ENCODE results near the gene TYROBP. TPM values are rescaled to one million over a fixed set of nuclear protein-coding genes. Genes with fewer than 3 reads are reported as not detected.

Gene TYROBP
- total and polyA plus RNA-seq, 3 experiments from 2014 or later = 6.4 to 96.2 (median 6.8) TPM

DNA sequence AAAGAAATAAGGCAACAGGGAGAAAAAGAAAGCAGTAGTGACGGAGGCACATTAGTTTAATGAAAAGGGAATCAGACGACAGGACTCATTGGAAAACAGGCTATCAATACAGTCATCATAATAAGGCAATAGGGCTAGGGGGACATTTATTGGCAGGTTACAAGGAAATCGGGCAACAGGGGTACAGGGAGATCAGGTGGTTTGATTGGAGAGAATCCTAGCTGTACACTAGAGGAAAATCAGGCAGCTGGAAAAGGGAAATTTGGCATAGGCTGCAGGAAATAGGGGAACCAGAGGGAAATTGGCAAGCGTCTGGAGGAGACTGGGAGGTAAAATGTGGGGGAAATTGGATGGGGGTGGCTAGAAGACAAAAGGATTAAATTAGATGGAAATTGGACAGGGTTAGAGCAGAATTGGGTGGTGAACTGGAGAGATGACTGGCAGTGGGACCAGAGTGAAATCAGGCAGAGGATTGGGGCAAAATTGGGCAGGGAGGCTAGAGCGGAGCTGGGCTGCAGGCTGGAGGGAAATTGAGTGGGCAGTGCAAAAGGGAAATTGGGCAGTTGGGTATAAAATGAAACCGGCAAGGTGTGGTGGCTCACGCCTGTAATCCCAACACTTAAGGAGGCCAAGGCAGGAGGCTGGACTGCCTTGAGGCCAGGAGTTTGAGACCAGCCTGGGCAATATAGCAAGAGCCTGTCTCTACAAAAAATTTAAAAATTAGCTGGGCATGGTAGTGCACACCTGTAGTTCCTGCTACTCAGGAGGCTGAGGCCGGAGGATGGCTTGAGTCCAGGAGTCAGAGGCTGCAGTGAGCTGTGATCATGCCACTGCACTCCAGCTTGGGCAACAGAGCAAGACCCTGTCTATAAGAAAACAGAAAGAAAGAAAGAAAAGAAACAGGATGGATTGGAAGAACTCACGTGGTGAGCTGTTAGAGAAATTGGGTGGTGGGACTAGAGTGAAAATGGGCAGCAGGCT, 35.5 kb upstream of the TYROBP start:
- peaks cover 8% of the 10 kb centered on the region for H3K4me1 ChIP-seq (ENCODE audit: insufficient read depth, low read length)
- ChIA-PET CTCF (no interaction called here), POLR2A (no interaction called here)
- no peak overlapping the region for H3K4me3 ChIP-seq (ENCODE audit: low read length)
- no peaks in the 10 kb centered on the region for H3K36me3 ChIP-seq (ENCODE audit: insufficient read depth, low read length)
- H3K27ac ChIP-seq (ENCODE audit: low read depth, low read length) = no peak overlapping the region
- Mint-ChIP-seq H3K27me3 (peaks cover 0 to 1% of the 10 kb centered on the region in 2 donors), H3K4me3 (peak overlapping the region in 1 of 7 donors; percentile 75), H3K27ac (peak overlapping the region in 6 of 8 donors; percentile 14 to 86 (median 24)), H3K9me3 (peaks cover 0 to 2% (median 0%) of the 10 kb centered on the region in 5 donors), H3K36me3 (peaks cover 0 to 46% (median 11%) of the 10 kb centered on the region in 3 donors), H3K4me1 (peaks cover 15 to 34% (median 25%) of the 10 kb centered on the region in 3 donors)
- DNase-seq = no peak
- no peaks in the 10 kb centered on the region for H3K9me3 ChIP-seq (ENCODE audit: low read length)
- no peaks in the 10 kb centered on the region for H3K27me3 ChIP-seq (ENCODE audit: insufficient read depth, low read length, poor library complexity, severe bottlenecking)

DNA sequence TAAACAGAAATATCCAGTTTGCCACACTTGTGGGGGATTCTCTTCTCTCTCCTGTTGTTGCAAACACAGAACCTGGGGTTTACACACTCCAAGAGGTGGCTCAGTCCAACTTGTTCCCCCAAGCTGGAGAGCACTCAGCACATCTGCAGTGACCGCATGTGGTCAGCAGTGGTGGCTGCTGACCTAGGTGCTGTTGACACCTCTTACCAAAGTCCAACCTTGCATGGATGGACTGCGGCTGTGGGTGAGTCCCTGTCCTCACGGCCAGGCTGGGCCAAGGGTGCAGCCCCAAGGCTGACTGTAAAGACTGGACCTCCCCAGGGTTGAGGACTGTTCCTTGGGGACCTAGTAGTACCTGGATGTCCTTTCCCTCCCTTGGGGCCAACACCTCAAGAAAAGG, 34.1 kb upstream of the TYROBP start:
- Histone ChIP-seq H3K27ac (ENCODE audit: low read depth, low read length) (no peak overlapping the region), H3K9me3 (ENCODE audit: low read length) (no peaks in the 10 kb centered on the region), H3K4me1 (ENCODE audit: insufficient read depth, low read length) (peaks cover 16% of the 10 kb centered on the region), H3K4me3 (ENCODE audit: low read length) (no peak overlapping the region), H3K36me3 (ENCODE audit: insufficient read depth, low read length) (no peaks in the 10 kb centered on the region), H3K27me3 (ENCODE audit: insufficient read depth, low read length, poor library complexity, severe bottlenecking) (no peaks in the 10 kb centered on the region)
- Mint-ChIP-seq H3K27ac (peak overlapping the region in 1 of 8 donors; percentile 72), H3K4me1 (peaks cover 23 to 37% (median 32%) of the 10 kb centered on the region in 3 donors), H3K27me3 (peaks cover 0 to under 1% of the 10 kb centered on the region in 2 donors), H3K4me3 (no peak overlapping the region), H3K36me3 (peaks cover 0 to 53% (median 11%) of the 10 kb centered on the region in 3 donors), H3K9me3 (no peaks in the 10 kb centered on the region)
- no peak for DNase-seq
- POLR2A ChIA-PET = no interaction called here
- CTCF ChIA-PET = no interaction called here

DNA sequence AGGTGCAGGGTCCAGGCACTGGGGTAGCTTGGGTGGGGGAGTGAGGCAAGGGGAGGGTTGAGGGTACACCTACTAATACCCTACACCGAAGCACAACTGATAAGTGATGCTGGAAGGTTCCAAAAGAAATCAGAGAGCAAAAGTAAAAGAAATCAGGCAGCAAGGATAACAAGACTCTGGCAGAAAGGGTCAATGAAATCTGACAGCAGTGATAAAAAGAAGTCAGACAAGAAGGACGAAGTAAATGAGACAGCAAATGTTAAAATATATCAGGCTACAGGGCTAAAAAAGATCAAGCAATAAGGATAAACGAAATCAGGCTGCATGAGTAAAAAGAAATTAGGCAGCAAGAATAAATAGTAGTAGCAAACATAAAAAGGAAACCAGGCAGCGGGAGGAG, 32.7 kb upstream of the TYROBP start:
- no peaks in the 10 kb centered on the region for H3K36me3 ChIP-seq (ENCODE audit: insufficient read depth, low read length)
- H3K4me1 ChIP-seq (ENCODE audit: insufficient read depth, low read length) = peaks cover 25% of the 10 kb centered on the region
- H3K27me3 ChIP-seq (ENCODE audit: insufficient read depth, low read length, poor library complexity, severe bottlenecking) = no peaks in the 10 kb centered on the region
- no peak overlapping the region for H3K27ac ChIP-seq (ENCODE audit: low read depth, low read length)
- Mint-ChIP-seq H3K4me1 (peaks cover 28 to 42% (median 37%) of the 10 kb centered on the region in 3 donors), H3K27ac (peak overlapping the region in 2 of 8 donors; percentile 39 to 91), H3K36me3 (peaks cover 0 to 54% (median 11%) of the 10 kb centered on the region in 3 donors), H3K9me3 (no peaks in the 10 kb centered on the region), H3K4me3 (peak overlapping the region in 1 of 7 donors; percentile 45), H3K27me3 (peaks cover 0 to 2% of the 10 kb centered on the region in 2 donors)
- no peak overlapping the region for H3K4me3 ChIP-seq (ENCODE audit: low read length)
- no peaks in the 10 kb centered on the region for H3K9me3 ChIP-seq (ENCODE audit: low read length)
- DNase-seq = no peak
- ChIA-PET POLR2A (interaction anchor here (0.6 kb wide), 1 partner anchor 9 kb away, joined by 3 read pairs; no protein-coding TSS in a partner anchor), CTCF (interaction anchor here (1.8 to 2.4 kb wide), 2 partner anchors 58 to 80 kb away, joined by 4 to 5 read pairs; no protein-coding TSS in a partner anchor)

DNA sequence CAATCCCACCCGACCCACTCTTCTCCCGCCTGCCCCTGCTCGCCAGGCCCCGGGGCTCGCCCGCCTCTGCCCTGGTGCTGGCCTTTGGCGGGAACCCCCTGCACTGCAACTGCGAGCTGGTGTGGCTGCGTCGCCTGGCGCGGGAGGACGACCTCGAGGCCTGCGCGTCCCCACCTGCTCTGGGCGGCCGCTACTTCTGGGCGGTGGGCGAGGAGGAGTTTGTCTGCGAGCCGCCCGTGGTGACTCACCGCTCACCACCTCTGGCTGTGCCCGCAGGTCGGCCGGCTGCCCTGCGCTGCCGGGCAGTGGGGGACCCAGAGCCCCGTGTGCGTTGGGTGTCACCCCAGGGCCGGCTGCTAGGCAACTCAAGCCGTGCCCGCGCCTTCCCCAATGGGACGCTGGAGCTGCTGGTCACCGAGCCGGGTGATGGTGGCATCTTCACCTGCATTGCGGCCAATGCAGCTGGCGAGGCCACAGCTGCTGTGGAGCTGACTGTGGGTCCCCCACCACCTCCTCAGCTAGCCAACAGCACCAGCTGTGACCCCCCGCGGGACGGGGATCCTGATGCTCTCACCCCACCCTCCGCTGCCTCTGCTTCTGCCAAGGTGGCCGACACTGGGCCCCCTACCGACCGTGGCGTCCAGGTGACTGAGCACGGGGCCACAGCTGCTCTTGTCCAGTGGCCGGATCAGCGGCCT, 32.1 kb upstream of the TYROBP start:
- Histone ChIP-seq H3K27me3 (ENCODE audit: insufficient read depth, low read length, poor library complexity, severe bottlenecking) (no peaks in the 10 kb centered on the region), H3K36me3 (ENCODE audit: insufficient read depth, low read length) (no peaks in the 10 kb centered on the region), H3K4me1 (ENCODE audit: insufficient read depth, low read length) (peaks cover 31% of the 10 kb centered on the region), H3K27ac (ENCODE audit: low read depth, low read length) (no peak overlapping the region), H3K9me3 (ENCODE audit: low read length) (no peaks in the 10 kb centered on the region), H3K4me3 (ENCODE audit: low read length) (no peak overlapping the region)
- no peak for DNase-seq
- Mint-ChIP-seq H3K27me3 (peaks cover 0 to 2% of the 10 kb centered on the region in 2 donors), H3K36me3 (peaks cover 0 to 53% (median 11%) of the 10 kb centered on the region in 3 donors), H3K9me3 (no peaks in the 10 kb centered on the region), H3K4me3 (no peak overlapping the region), H3K4me1 (peaks cover 29 to 46% (median 39%) of the 10 kb centered on the region in 3 donors), H3K27ac (no peak overlapping the region)
- ChIA-PET CTCF (interaction anchor here (1.8 to 2.4 kb wide), 2 partner anchors 57 to 80 kb away, joined by 4 to 5 read pairs; no protein-coding TSS in a partner anchor), POLR2A (no interaction called here)

DNA sequence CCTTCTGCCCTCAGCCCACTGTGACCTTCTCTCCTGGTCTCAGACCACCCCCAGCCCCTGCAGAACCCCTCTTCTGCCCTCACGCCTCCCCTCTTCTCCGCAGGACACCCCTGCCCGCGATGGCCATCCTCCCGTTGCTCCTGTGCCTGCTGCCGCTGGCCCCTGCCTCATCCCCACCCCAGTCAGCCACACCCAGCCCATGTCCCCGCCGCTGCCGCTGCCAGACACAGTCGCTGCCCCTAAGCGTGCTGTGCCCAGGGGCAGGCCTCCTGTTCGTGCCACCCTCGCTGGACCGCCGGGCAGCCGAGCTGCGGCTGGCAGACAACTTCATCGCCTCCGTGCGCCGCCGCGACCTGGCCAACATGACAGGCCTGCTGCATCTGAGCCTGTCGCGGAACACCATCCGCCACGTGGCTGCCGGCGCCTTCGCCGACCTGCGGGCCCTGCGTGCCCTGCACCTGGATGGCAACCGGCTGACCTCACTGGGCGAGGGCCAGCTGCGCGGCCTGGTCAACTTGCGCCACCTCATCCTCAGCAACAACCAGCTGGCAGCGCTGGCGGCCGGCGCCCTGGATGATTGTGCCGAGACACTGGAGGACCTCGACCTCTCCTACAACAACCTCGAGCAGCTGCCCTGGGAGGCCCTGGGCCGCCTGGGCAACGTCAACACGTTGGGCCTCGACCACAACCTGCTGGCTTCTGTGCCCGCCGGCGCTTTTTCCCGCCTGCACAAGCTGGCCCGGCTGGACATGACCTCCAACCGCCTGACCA, 31.4 kb upstream of the TYROBP start:
- Histone ChIP-seq H3K4me3 (ENCODE audit: low read length) (no peak overlapping the region), H3K9me3 (ENCODE audit: low read length) (no peaks in the 10 kb centered on the region), H3K4me1 (ENCODE audit: insufficient read depth, low read length) (peaks cover 37% of the 10 kb centered on the region), H3K27ac (ENCODE audit: low read depth, low read length) (no peak overlapping the region), H3K27me3 (ENCODE audit: insufficient read depth, low read length, poor library complexity, severe bottlenecking) (no peaks in the 10 kb centered on the region), H3K36me3 (ENCODE audit: insufficient read depth, low read length) (no peaks in the 10 kb centered on the region)
- Mint-ChIP-seq H3K27ac (peak overlapping the region in 2 of 8 donors; percentile 19 to 79), H3K36me3 (peaks cover 0 to 50% (median 11%) of the 10 kb centered on the region in 3 donors), H3K4me3 (peak overlapping the region in 2 of 7 donors; percentile 73 to 96), H3K4me1 (peaks cover 29 to 46% (median 39%) of the 10 kb centered on the region in 3 donors), H3K9me3 (no peaks in the 10 kb centered on the region), H3K27me3 (peaks cover 0 to 2% of the 10 kb centered on the region in 2 donors)
- POLR2A ChIA-PET = no interaction called here
- no peak for DNase-seq
- CTCF ChIA-PET = interaction anchor here (2.4 to 3.5 kb wide), 2 partner anchors 19 to 56 kb away, joined by 5 to 13 read pairs; no protein-coding TSS in a partner anchor

DNA sequence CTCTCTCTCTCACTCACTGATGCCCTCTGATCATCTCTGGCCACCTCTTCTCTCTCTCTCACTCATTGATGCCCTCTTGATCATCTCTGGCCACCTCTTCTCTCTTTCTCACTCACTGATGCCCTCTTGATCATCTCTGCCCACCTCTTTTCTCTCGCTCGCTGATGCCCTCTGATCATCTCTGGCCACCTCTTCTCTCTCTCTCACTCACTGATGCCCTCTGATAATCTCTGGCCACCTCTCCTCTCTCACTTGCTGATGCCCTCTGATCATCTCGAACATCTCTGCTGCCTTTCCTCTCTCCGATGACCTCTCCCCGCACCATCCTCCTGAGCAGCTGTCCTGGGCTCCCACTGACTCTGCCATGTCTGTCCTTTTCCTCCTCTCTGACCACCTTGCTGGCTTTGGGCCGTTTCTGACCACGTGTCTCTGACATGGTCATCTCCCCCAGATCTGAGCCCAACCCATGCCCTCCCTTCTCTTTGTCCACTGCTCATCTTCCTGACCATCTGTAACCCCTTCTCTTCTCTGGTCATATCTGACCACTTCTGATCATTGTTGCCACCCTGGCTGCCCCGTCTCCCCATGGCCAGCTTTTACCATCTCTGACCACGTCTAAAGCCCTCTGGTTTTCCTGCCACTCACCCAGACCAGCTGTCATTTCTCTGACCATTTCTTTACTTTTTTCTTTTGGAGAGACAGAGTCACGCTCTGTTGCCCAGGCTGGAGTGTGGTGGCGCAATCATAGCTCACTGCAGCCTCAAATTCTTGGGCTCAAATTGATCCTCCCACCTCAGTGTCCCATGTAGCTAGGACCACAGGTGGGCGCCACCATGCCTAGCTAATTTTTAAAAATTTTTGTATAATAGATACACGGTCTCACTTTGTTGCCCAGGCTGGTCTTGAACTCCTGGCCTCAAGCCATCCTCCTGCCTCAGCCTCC, 30.5 kb upstream of the TYROBP start:
- Histone ChIP-seq H3K36me3 (ENCODE audit: insufficient read depth, low read length) (no peaks in the 10 kb centered on the region), H3K4me1 (ENCODE audit: insufficient read depth, low read length) (peaks cover 37% of the 10 kb centered on the region), H3K9me3 (ENCODE audit: low read length) (no peaks in the 10 kb centered on the region), H3K27me3 (ENCODE audit: insufficient read depth, low read length, poor library complexity, severe bottlenecking) (no peaks in the 10 kb centered on the region), H3K4me3 (ENCODE audit: low read length) (peak overlapping the region; percentile 71), H3K27ac (ENCODE audit: low read depth, low read length) (no peak overlapping the region)
- Mint-ChIP-seq H3K27ac (peak overlapping the region; percentile 62 to 91 (median 79)), H3K4me1 (peaks cover 29 to 46% (median 39%) of the 10 kb centered on the region in 3 donors), H3K27me3 (peaks cover 0 to 2% of the 10 kb centered on the region in 2 donors), H3K36me3 (peaks cover 0 to 44% (median 9%) of the 10 kb centered on the region in 3 donors), H3K9me3 (no peaks in the 10 kb centered on the region), H3K4me3 (peak overlapping the region; percentile 80 to 96 (median 85))
- POLR2A ChIA-PET = no interaction called here
- CTCF ChIA-PET = interaction anchor here (1.5 to 3.5 kb wide), 2 partner anchors 20 to 55 kb away, joined by 3 to 13 read pairs; no protein-coding TSS in a partner anchor
- DNase-seq = no peak
